Right atrium auricular region (tissue), 2 donors: ENCODE results near the gene TCAP. TPM values are rescaled to one million over a fixed set of nuclear protein-coding genes. Genes with fewer than 3 reads are reported as not detected.
A peak's percentile ranks its signal among the peaks of the same experiment; 100 is the strongest.

Experiments
- DNase-seq: peaks from one replicate; pipeline ENCODE4 v3.0.0-alpha.2; 2019; ENCODE audit warnings: low spot score
- H3K27ac ChIP-seq, 2 donors: fragments of 200-600 bp; sonication (generic); 1 replicate in 1 of 2; 2 replicates in 1 of 2; pipeline ENCODE4 v1.5.1; 2016 to 2019
- H3K27me3 ChIP-seq, 2 donors: fragments of 200-600 bp; sonication (generic); one replicate each; pipeline versions ENCODE4 v1.5.1 to v1.6.0; 2017 to 2019
- H3K36me3 ChIP-seq: fragments of 200-600 bp; sonication (generic); one replicate; pipeline ENCODE4 v1.5.1; 2016
- H3K4me1 ChIP-seq, 2 donors: fragments of 200-600 bp; sonication (generic); one replicate each; pipeline versions ENCODE4 v1.5.1 to v1.6.0; 2017 to 2019
- H3K4me3 ChIP-seq, 2 donors: fragments of 200-600 bp; sonication (generic); 1 replicate in 1 of 2; 2 replicates in 1 of 2; pipeline ENCODE4 v1.5.1; 2017 to 2019; ENCODE audit warnings: mild to moderate bottlenecking in 1 of 2, moderate library complexity in 1 of 2
- H3K9me3 ChIP-seq, 2 donors: fragments of 200-600 bp; sonication (generic); one replicate each; pipeline ENCODE4 v1.5.1; 2019
- CTCF ChIP-seq, 2 donors: fragments of 200-600 bp; sonication (generic); IDR thresholded peaks; one replicate each; pipeline ENCODE4 v1.5.1; 2019; ENCODE audit warnings: antibody characterized with exemption in 2 of 2
- total RNA-seq, 2 donors: library from RNA; depleted of rRNA; stranded (reverse); fragments of >200 nt; gene quantifications; one replicate each; pipeline ENCODE4 v1.1.0, GENCODE V29; 2016

Gene TCAP
- total RNA-seq, 2 donors from 2014 or later = 3,380 to 5,284 TPM

DNA sequence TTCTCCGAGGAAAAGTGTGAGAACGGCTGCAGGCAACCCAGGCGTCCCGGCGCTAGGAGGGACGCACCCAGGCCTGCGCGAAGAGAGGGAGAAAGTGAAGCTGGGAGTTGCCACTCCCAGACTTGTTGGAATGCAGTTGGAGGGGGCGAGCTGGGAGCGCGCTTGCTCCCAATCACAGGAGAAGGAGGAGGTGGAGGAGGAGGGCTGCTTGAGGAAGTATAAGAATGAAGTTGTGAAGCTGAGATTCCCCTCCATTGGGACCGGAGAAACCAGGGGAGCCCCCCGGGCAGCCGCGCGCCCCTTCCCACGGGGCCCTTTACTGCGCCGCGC is 34.6 kb downstream of the TCAP start, which contains the start of gene ERBB2:
ERBB2 (plus strand) TSS at position 247 of the 330 bp plus-strand sequence. CDS start 175 bp downstream, outside the sequence.
- H3K27ac ChIP-seq = peak within 1 kb of the TSS; percentile 90 to 92
- no peaks in the 10 kb centered on the region for H3K27me3 ChIP-seq
- H3K36me3 ChIP-seq = no peaks in the 10 kb centered on the region
- peaks cover 0 to 50% of the 10 kb centered on the region in 2 donors for H3K4me1 ChIP-seq
- H3K4me3 ChIP-seq = peak within 1 kb of the TSS; percentile 93 to 99
- DNase-seq = peak; percentile 85
- no peaks in the 10 kb centered on the region for H3K9me3 ChIP-seq
- TF ChIP-seq CTCF (IDR thresholded peaks at IDR 0.05) = no peak

DNA sequence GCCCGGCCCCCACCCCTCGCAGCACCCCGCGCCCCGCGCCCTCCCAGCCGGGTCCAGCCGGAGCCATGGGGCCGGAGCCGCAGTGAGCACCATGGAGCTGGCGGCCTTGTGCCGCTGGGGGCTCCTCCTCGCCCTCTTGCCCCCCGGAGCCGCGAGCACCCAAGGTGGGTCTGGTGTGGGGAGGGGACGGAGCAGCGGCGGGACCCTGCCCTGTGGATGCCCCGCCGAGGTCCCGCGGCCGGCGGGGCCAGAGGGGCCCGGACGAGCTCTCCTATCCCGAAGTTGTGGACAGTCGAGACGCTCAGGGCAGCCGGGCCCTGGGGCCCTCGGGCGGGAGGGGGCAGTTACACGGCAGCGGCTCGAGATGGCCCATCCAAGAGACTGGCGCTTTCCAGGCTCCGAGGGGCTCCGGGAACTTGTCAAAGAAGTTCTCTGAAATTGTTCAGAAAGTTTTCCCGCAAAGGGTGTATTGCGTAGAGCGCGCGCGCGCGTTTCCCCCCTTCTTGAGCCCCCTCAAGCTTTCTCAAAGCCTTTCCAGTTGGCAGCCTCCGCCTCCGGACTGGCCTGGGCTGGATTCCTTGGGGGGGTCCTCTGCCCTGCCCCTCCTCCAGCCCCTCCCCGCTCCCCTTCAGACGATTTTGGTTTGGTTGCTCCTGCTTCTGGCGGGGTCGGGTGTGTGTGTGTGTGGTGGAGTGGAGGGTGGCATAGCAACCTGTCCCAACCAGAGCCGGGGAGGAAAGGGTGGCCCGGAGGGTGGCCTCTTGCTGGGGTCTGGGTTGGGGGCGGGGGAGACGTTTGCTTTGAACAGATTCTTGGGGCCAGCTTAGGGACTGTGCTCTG is 35.2 kb downstream of the TCAP start:
- H3K4me1 ChIP-seq = peaks cover 0 to 56% of the 10 kb centered on the region in 2 donors
- H3K9me3 ChIP-seq = no peaks in the 10 kb centered on the region
- no peaks in the 10 kb centered on the region for H3K36me3 ChIP-seq
- DNase-seq = no peak
- no peak for TF ChIP-seq CTCF (IDR thresholded peaks at IDR 0.05)
- H3K27me3 ChIP-seq = no peaks in the 10 kb centered on the region
- H3K4me3 ChIP-seq = peak overlapping the region; percentile 93 to 99
- H3K27ac ChIP-seq = peak overlapping the region; percentile 90 to 92

DNA sequence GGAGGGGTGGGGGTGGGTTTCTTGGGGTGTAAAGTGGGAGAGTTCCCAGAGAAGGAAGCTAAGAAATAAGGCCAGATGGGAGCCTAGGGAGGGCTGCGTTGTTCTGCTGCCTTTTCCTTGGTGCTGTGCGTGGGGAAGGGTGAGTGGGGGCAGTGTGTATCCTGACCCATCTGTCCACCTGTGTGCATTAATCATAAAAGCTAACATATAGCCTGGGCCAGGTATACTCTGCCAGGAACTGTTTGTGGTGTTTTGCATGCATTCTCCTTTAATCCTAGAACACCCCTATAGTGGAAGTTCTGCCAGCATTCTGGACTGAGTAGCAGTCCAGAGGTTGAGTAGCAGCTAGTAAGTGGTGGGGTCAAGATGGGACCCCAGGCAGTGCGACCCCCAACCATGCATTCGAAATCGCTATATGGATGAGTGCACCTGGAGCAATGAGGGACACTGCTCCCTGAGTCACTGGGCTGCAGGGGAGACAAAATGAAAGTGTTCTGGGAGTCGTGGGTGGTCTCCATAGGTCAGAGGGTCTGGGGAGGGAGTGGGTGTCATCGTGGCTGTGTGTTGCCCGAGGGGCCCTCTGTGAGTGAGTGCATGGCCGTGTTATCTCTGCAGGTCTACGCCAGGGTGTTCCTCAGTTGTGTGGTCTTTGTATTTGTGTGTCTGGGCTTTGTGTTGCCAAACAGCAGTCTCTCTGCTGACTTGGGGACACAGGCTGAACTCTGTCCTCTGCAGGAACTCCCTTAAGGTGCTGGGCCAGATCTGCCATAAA is 36.0 kb downstream of the TCAP start:
- peaks cover 0 to 64% of the 10 kb centered on the region in 2 donors for H3K4me1 ChIP-seq
- H3K9me3 ChIP-seq = no peaks in the 10 kb centered on the region
- peak overlapping the region; percentile 90 to 92 for H3K27ac ChIP-seq
- H3K4me3 ChIP-seq = peak overlapping the region; percentile 93 to 99
- no peak for TF ChIP-seq CTCF (IDR thresholded peaks at IDR 0.05)
- no peaks in the 10 kb centered on the region for H3K27me3 ChIP-seq
- no peak for DNase-seq
- H3K36me3 ChIP-seq = no peaks in the 10 kb centered on the region

- DNase-seq = no peak
- peaks cover under 1% of the 10 kb centered on the region for H3K36me3 ChIP-seq
- peaks cover 0 to 70% of the 10 kb centered on the region in 2 donors for H3K4me1 ChIP-seq
- H3K4me3 ChIP-seq = peak overlapping the region in 1 of 2 donors; percentile 93
- H3K27me3 ChIP-seq = no peaks in the 10 kb centered on the region
- TF ChIP-seq CTCF (IDR thresholded peaks at IDR 0.05) = no peak
- peak overlapping the region; percentile 90 to 92 for H3K27ac ChIP-seq
- no peaks in the 10 kb centered on the region for H3K9me3 ChIP-seq
Measured at GRCh38 chr17:39701784-39702422, 36.8 kb downstream of the TCAP start.

- peak overlapping the region; percentile 90 to 92 for H3K27ac ChIP-seq
- DNase-seq = no peak
- H3K4me1 ChIP-seq = peaks cover 0 to 74% of the 10 kb centered on the region in 2 donors
- H3K9me3 ChIP-seq = no peaks in the 10 kb centered on the region
- H3K4me3 ChIP-seq = no peak overlapping the region
- H3K27me3 ChIP-seq = no peaks in the 10 kb centered on the region
- peaks cover 11% of the 10 kb centered on the region for H3K36me3 ChIP-seq
- TF ChIP-seq CTCF (IDR thresholded peaks at IDR 0.05) = no peak
Measured at GRCh38 chr17:39702901-39703893, 38.0 kb downstream of the TCAP start.
